DMS53 (cell line): ENCODE measurements around the gene CCR7.

Experiments used
- DNase-seq: peaks from one replicate; lab custom pipeline; 2025; lab: John Stamatoyannopoulos, UW

The CCR7 gene

GRCh38 chr17:40534371-40535189 lies 30.7 kb downstream of the CCR7 start:
- DNase-seq, result peak; percentile 13

- peak; percentile 50 for DNase-seq
These were observed 31.4 kb downstream of the CCR7 start for GRCh38 chr17:40533896-40534295.

GRCh38 chr17:40532520-40533253 lies 32.6 kb downstream of the CCR7 start:
- DNase-seq, result no peak

GRCh38 chr17:40531051-40531991 lies 34.0 kb downstream of the CCR7 start:
- no peak for DNase-seq

- DNase-seq, result no peak
These were observed 34.7 kb downstream of the CCR7 start for GRCh38 chr17:40530531-40530994.

- no peak for DNase-seq
These were observed 35.3 kb downstream of the CCR7 start for GRCh38 chr17:40529991-40530390.

GRCh38 chr17:40528692-40529417 lies 36.4 kb downstream of the CCR7 start:
- no peak for DNase-seq

- no peak for DNase-seq
These were observed 38.6 kb downstream of the CCR7 start for GRCh38 chr17:40526668-40527067.

- DNase-seq, result no peak
These were observed 40.0 kb downstream of the CCR7 start for GRCh38 chr17:40525294-40525693.

GRCh38 chr17:40524243-40524965 lies 40.9 kb downstream of the CCR7 start:
- no peak for DNase-seq

GRCh38 chr17:40522961-40523310 lies 42.3 kb downstream of the CCR7 start:
- DNase-seq, result no peak

GRCh38 chr17:40522250-40522960 lies 42.9 kb downstream of the CCR7 start:
- DNase-seq, result no peak

GRCh38 chr17:40520991-40521453 lies 44.2 kb downstream of the CCR7 start:
- DNase-seq, result no peak

- no peak for DNase-seq
These were observed 46.0 kb downstream of the CCR7 start for GRCh38 chr17:40519089-40519775.

GRCh38 chr17:40518401-40519088 lies 46.7 kb downstream of the CCR7 start:
- DNase-seq, result peak; percentile 28

GRCh38 chr17:40517981-40518380 lies 47.3 kb downstream of the CCR7 start:
- DNase-seq, result no peak

GRCh38 chr17:40517286-40517662 lies 48.0 kb downstream of the CCR7 start:
- DNase-seq, result no peak

- no peak for DNase-seq
These were observed 48.5 kb downstream of the CCR7 start for GRCh38 chr17:40516581-40517285.
